WTC11 (cell line): ENCODE data around the gene VDAC1. TPM values are rescaled to one million over a fixed set of nuclear protein-coding genes. Genes with fewer than 3 reads are reported as not detected.

ENCODE experiments used
- ATAC-seq: fragments of 200-7000 bp; cut with Tn5 transposase; 2 replicates; pipeline ENCODE4 v1.10.0; 2021; ENCODE audit warnings: mild to moderate bottlenecking, moderate library complexity
- CTCF ChIA-PET: fragments of 300-600 bp; sonication (Branson Sonifier 250); formaldehyde crosslinking; loops from one replicate; lab custom pipeline; 2021; ENCODE audit warnings: antibody characterized with exemption; lab: Charles Lee
- POLR2A ChIA-PET: fragments of 350-600 bp; sonication (Branson Sonifier 250); formaldehyde crosslinking; loops from one replicate; lab custom pipeline; 2021; ENCODE audit warnings: antibody characterized with exemption; lab: Charles Lee
- DNase-seq: peaks from one replicate; pipeline ENCODE4 v3.0.0; 2021; ENCODE audit warnings: low spot score
- H3K27ac Mint-ChIP-seq: 2 replicates; pipeline ENCODE4 v1.8.0; 2021; ENCODE audit warnings: mixed read lengths
- H3K27me3 Mint-ChIP-seq: 2 replicates; pipeline ENCODE4 v1.8.0; 2021; ENCODE audit warnings: low read depth, mild to moderate bottlenecking, moderate library complexity, mixed read lengths
- H3K36me3 Mint-ChIP-seq: 2 replicates; pipeline ENCODE4 v1.8.0; 2021; ENCODE audit warnings: mixed read lengths
- H3K4me1 Mint-ChIP-seq: 2 replicates; pipeline ENCODE4 v1.8.0; 2022; ENCODE audit warnings: mixed read lengths
- H3K4me3 Mint-ChIP-seq: 2 replicates; pipeline ENCODE4 v1.8.0; 2021; ENCODE audit warnings: mild to moderate bottlenecking, moderate library complexity, mixed read lengths
- H3K9me3 Mint-ChIP-seq: 2 replicates; pipeline ENCODE4 v1.8.0; 2021; ENCODE audit warnings: mixed read lengths
- E2F5 ChIP-seq: sonication (generic); formaldehyde crosslinking; IDR thresholded peaks from 2 replicates; pipeline ENCODE4 v1.8.1; 2022; ENCODE audit warnings: mild to moderate bottlenecking, moderate library complexity, missing genetic modification reagents
- HMGA2 ChIP-seq: fragments of 250-450 bp; sonication (Bioruptor Pico); IDR thresholded peaks from 2 replicates; pipeline ENCODE4 v1.4.0; 2021; ENCODE audit warnings: mild to moderate bottlenecking, moderate library complexity
- IRF1 ChIP-seq: sonication (generic); formaldehyde crosslinking; IDR thresholded peaks from 2 replicates; pipeline ENCODE4 v1.8.0; 2023; ENCODE audit warnings: missing genetic modification reagents
- NFYB ChIP-seq: sonication (generic); formaldehyde crosslinking; conservative IDR thresholded peaks from 2 replicates; pipeline ENCODE4 v1.8.0; 2022; ENCODE audit warnings: low read depth, missing genetic modification reagents
- NR3C1 ChIP-seq: sonication (generic); formaldehyde crosslinking; conservative IDR thresholded peaks from 2 replicates; pipeline ENCODE4 v1.8.1; 2023; ENCODE audit warnings: low read depth, mild to moderate bottlenecking, missing genetic modification reagents
- RELA ChIP-seq: sonication (generic); formaldehyde crosslinking; IDR thresholded peaks from 2 replicates; pipeline ENCODE4 v1.8.1; 2022; ENCODE audit warnings: missing genetic modification reagents, mild to moderate bottlenecking, borderline replicate concordance
- RORB ChIP-seq: fragments of 250-450 bp; sonication (Bioruptor Pico); IDR thresholded peaks from 2 replicates; pipeline ENCODE4 v1.9.0; 2021; ENCODE audit warnings: mild to moderate bottlenecking
- ZBTB21 ChIP-seq: sonication (generic); formaldehyde crosslinking; IDR thresholded peaks from 2 replicates; pipeline ENCODE4 v1.8.1; 2023; ENCODE audit warnings: mild to moderate bottlenecking, missing genetic modification reagents, borderline replicate concordance
- ZMAT4 ChIP-seq: fragments of 250-450 bp; sonication (Bioruptor Pico); IDR thresholded peaks from 2 replicates; pipeline ENCODE4 v1.9.0; 2021; ENCODE audit warnings: mild to moderate bottlenecking
- ZNF281 ChIP-seq: sonication (generic); formaldehyde crosslinking; IDR thresholded peaks from 2 replicates; pipeline ENCODE4 v1.8.0; 2023; ENCODE audit warnings: mild to moderate bottlenecking, missing genetic modification reagents
- ZNF396 ChIP-seq: fragments of 250-450 bp; sonication (Bioruptor Pico); IDR thresholded peaks from 2 replicates; pipeline ENCODE4 v1.8.0; 2021; ENCODE audit warnings: mild to moderate bottlenecking, moderate library complexity, borderline replicate concordance
- ZNF423 ChIP-seq: fragments of 250-450 bp; sonication (Bioruptor Pico); IDR thresholded peaks from 2 replicates; pipeline ENCODE4 v2.1.2; 2022; ENCODE audit warnings: mild to moderate bottlenecking, moderate library complexity
- ZNF512 ChIP-seq: sonication (generic); formaldehyde crosslinking; IDR thresholded peaks from 2 replicates; pipeline ENCODE4 v1.8.1; 2022; ENCODE audit warnings: missing genetic modification reagents, borderline replicate concordance
- ZNF671 ChIP-seq: fragments of 250-450 bp; sonication (Bioruptor Pico); IDR thresholded peaks from 2 replicates; pipeline ENCODE4 v1.8.0; 2021; ENCODE audit warnings: mild to moderate bottlenecking
- total RNA-seq: library from RNA; stranded (reverse); gene quantifications from 3 replicates; pipeline ENCODE4 v1.2.3, GENCODE V29; 2021
- TF ChIP-seq, protein P1 (sequence below): sonication (generic); formaldehyde crosslinking; IDR thresholded peaks from 2 replicates; pipeline ENCODE4 v1.8.0; 2022; ENCODE audit warnings: missing genetic modification reagents
- TF ChIP-seq, protein P2 (sequence below): fragments of 250-450 bp; sonication (Bioruptor Pico); IDR thresholded peaks from 2 replicates; pipeline ENCODE4 v1.9.0; 2021; ENCODE audit warnings: mild to moderate bottlenecking, borderline replicate concordance
- TF ChIP-seq, protein P3 (sequence below): sonication (generic); formaldehyde crosslinking; IDR thresholded peaks from 2 replicates; pipeline ENCODE4 v1.8.1; 2022; ENCODE audit warnings: low read depth, mild to moderate bottlenecking, moderate library complexity, missing genetic modification reagents, borderline replicate concordance
- TF ChIP-seq, protein P4 (sequence below): sonication (generic); formaldehyde crosslinking; IDR thresholded peaks from 2 replicates; pipeline ENCODE4 v1.8.1; 2023; ENCODE audit warnings: mild to moderate bottlenecking, missing genetic modification reagents

VDAC1 gene
- total RNA-seq, 1 experiment from 2014 or later = 274 TPM

- Mint-ChIP-seq H3K4me1 (peaks cover 10% of the 10 kb centered on the region), H3K27ac (no peak overlapping the region), H3K36me3 (peaks cover 5% of the 10 kb centered on the region), H3K9me3 (0 out of 2 replicates have a peak, but pooled peaks cover 4% of the 10 kb centered on the region), H3K4me3 (no peak overlapping the region), H3K27me3 (no peaks in the 10 kb centered on the region)
- ATAC-seq (no peak), DNase-seq (no peak)
- CTCF ChIA-PET = interaction anchor here (0.6 to 1.7 kb wide), 2 partner anchors 10 to 527 kb away, joined by 3 to 7 read pairs; no protein-coding TSS in a partner anchor
- POLR2A ChIA-PET = interaction anchor here (0.6 kb wide), 1 partner anchor 10 kb away, joined by 5 read pairs; no protein-coding TSS in a partner anchor
- no peak for TF ChIP-seq HMGA2 (CRISPR knock-in tag)
- no peak for TF ChIP-seq ZNF671 (CRISPR knock-in tag)
- TF ChIP-seq, protein P1, sequence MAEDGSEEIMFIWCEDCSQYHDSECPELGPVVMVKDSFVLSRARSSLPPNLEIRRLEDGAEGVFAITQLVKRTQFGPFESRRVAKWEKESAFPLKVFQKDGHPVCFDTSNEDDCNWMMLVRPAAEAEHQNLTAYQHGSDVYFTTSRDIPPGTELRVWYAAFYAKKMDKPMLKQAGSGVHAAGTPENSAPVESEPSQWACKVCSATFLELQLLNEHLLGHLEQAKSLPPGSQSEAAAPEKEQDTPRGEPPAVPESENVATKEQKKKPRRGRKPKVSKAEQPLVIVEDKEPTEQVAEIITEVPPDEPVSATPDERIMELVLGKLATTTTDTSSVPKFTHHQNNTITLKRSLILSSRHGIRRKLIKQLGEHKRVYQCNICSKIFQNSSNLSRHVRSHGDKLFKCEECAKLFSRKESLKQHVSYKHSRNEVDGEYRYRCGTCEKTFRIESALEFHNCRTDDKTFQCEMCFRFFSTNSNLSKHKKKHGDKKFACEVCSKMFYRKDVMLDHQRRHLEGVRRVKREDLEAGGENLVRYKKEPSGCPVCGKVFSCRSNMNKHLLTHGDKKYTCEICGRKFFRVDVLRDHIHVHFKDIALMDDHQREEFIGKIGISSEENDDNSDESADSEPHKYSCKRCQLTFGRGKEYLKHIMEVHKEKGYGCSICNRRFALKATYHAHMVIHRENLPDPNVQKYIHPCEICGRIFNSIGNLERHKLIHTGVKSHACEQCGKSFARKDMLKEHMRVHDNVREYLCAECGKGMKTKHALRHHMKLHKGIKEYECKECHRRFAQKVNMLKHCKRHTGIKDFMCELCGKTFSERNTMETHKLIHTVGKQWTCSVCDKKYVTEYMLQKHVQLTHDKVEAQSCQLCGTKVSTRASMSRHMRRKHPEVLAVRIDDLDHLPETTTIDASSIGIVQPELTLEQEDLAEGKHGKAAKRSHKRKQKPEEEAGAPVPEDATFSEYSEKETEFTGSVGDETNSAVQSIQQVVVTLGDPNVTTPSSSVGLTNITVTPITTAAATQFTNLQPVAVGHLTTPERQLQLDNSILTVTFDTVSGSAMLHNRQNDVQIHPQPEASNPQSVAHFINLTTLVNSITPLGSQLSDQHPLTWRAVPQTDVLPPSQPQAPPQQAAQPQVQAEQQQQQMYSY (CRISPR knock-in tag) = no peak
- TF ChIP-seq ZNF396 (CRISPR knock-in tag) = no peak
- no peak for TF ChIP-seq RELA (CRISPR knock-in tag)
- no peak for TF ChIP-seq ZNF423
- TF ChIP-seq, protein P2, sequence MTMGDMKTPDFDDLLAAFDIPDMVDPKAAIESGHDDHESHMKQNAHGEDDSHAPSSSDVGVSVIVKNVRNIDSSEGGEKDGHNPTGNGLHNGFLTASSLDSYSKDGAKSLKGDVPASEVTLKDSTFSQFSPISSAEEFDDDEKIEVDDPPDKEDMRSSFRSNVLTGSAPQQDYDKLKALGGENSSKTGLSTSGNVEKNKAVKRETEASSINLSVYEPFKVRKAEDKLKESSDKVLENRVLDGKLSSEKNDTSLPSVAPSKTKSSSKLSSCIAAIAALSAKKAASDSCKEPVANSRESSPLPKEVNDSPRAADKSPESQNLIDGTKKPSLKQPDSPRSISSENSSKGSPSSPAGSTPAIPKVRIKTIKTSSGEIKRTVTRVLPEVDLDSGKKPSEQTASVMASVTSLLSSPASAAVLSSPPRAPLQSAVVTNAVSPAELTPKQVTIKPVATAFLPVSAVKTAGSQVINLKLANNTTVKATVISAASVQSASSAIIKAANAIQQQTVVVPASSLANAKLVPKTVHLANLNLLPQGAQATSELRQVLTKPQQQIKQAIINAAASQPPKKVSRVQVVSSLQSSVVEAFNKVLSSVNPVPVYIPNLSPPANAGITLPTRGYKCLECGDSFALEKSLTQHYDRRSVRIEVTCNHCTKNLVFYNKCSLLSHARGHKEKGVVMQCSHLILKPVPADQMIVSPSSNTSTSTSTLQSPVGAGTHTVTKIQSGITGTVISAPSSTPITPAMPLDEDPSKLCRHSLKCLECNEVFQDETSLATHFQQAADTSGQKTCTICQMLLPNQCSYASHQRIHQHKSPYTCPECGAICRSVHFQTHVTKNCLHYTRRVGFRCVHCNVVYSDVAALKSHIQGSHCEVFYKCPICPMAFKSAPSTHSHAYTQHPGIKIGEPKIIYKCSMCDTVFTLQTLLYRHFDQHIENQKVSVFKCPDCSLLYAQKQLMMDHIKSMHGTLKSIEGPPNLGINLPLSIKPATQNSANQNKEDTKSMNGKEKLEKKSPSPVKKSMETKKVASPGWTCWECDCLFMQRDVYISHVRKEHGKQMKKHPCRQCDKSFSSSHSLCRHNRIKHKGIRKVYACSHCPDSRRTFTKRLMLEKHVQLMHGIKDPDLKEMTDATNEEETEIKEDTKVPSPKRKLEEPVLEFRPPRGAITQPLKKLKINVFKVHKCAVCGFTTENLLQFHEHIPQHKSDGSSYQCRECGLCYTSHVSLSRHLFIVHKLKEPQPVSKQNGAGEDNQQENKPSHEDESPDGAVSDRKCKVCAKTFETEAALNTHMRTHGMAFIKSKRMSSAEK (CRISPR knock-in tag) = no peak
- no peak for TF ChIP-seq NFYB
- TF ChIP-seq, protein P3, sequence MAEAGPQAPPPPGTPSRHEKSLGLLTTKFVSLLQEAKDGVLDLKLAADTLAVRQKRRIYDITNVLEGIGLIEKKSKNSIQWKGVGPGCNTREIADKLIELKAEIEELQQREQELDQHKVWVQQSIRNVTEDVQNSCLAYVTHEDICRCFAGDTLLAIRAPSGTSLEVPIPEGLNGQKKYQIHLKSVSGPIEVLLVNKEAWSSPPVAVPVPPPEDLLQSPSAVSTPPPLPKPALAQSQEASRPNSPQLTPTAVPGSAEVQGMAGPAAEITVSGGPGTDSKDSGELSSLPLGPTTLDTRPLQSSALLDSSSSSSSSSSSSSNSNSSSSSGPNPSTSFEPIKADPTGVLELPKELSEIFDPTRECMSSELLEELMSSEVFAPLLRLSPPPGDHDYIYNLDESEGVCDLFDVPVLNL (CRISPR knock-in tag) = no peak
- TF ChIP-seq ZBTB21 (CRISPR knock-in tag) = no peak
- no peak for TF ChIP-seq ZNF281 (CRISPR knock-in tag)
- no peak for TF ChIP-seq RORB (CRISPR knock-in tag)
- TF ChIP-seq ZMAT4 (CRISPR knock-in tag) = no peak
- TF ChIP-seq ZNF512 = no peak
- TF ChIP-seq NR3C1 (CRISPR knock-in tag) = no peak
- TF ChIP-seq IRF1 = no peak
- TF ChIP-seq, protein P4, sequence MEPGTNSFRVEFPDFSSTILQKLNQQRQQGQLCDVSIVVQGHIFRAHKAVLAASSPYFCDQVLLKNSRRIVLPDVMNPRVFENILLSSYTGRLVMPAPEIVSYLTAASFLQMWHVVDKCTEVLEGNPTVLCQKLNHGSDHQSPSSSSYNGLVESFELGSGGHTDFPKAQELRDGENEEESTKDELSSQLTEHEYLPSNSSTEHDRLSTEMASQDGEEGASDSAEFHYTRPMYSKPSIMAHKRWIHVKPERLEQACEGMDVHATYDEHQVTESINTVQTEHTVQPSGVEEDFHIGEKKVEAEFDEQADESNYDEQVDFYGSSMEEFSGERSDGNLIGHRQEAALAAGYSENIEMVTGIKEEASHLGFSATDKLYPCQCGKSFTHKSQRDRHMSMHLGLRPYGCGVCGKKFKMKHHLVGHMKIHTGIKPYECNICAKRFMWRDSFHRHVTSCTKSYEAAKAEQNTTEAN (CRISPR knock-in tag) = no peak
- no peak for TF ChIP-seq E2F5 (CRISPR knock-in tag)
Observed at GRCh38 chr5:133950821-133951612, 53.8 kb downstream of the VDAC1 start.
